KMS-11 (cell line): ENCODE data around the gene ZNF722.
"Not testable (repeated sequence)": the region's sequence is repeated elsewhere in the genome, so short reads cannot be mapped to it uniquely, and the experiment has no call there.

Experiments
- H2AFZ ChIP-seq: fragments of 200-600 bp; sonication (generic); 2 replicates; pipeline ENCODE4 v1.6.1; 2016; ENCODE audit warnings: antibody characterized with exemption, mixed run types, low read depth
- H3K27ac ChIP-seq: fragments of 200-600 bp; sonication (generic); 2 replicates; pipeline ENCODE4 v1.6.1; 2016; ENCODE audit warnings: mild to moderate bottlenecking, mixed run types
- H3K27me3 ChIP-seq: fragments of 200-600 bp; sonication (generic); 2 replicates; pipeline ENCODE4 v1.6.1; 2017; ENCODE audit warnings: mild to moderate bottlenecking, low read depth, mixed run types, moderate library complexity; ENCODE audit not compliant: insufficient read depth
- H3K36me3 ChIP-seq: fragments of 200-600 bp; sonication (generic); 2 replicates; pipeline ENCODE4 v1.6.1; 2017; ENCODE audit warnings: mild to moderate bottlenecking, mixed run types; ENCODE audit not compliant: insufficient read depth
- H3K4me1 ChIP-seq: fragments of 200-600 bp; sonication (generic); 2 replicates; pipeline ENCODE4 v1.6.1; 2016; ENCODE audit warnings: mild to moderate bottlenecking, low read depth, mixed run types; ENCODE audit not compliant: poor library complexity, severe bottlenecking
- H3K4me2 ChIP-seq: fragments of 200-600 bp; sonication (generic); 2 replicates; pipeline ENCODE4 v1.7.0; 2016; ENCODE audit warnings: mild to moderate bottlenecking, mixed run types
- H3K4me3 ChIP-seq: fragments of 200-600 bp; sonication (generic); IDR thresholded peaks from 2 replicates; pipeline ENCODE4 v1.6.1; 2017; ENCODE audit warnings: low read depth, low read length, mixed read lengths; ENCODE audit not compliant: insufficient read depth
- H3K79me2 ChIP-seq: fragments of 200-600 bp; sonication (generic); 2 replicates; pipeline ENCODE4 v1.6.1; 2016; ENCODE audit warnings: low read depth, mixed run types; ENCODE audit not compliant: insufficient read depth
- H3K9ac ChIP-seq: fragments of 200-600 bp; sonication (generic); 2 replicates; pipeline ENCODE4 v1.6.1; 2016; ENCODE audit warnings: mild to moderate bottlenecking, mixed run types
- H4K20me1 ChIP-seq: fragments of 200-600 bp; sonication (generic); 2 replicates; pipeline ENCODE4 v1.6.1; 2016; ENCODE audit warnings: mild to moderate bottlenecking, mixed run types; ENCODE audit not compliant: insufficient read depth
- TF ChIP-seq, protein P1 (sequence below): fragments of 200-600 bp; sonication (generic); conservative IDR thresholded peaks from 2 replicates; pipeline ENCODE4 v1.6.1; 2017; ENCODE audit warnings: low read depth, mild to moderate bottlenecking, antibody characterized with exemption, low read length, moderate library complexity, mixed read lengths

ZNF722 gene

DNA sequence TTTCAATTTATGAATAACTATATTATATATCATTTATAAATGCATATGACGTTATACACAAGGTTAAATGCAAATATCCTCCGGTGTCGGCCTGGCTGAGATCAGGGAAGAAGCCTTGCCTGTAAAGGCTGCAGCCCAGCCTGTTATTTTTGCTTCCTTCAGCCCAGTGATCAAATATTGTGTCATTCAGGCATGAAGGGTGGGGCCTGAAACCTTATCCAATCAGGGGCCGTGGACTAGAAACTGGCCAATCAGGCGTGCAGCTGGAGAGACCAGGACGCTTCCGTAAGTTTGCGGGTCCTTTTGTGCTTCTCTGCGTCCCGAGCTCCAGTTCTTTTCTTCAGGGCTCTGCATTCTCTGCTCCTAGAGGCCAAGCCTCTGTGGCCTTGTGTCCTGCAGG lies at the start of gene ZNF722:
TSS of gene ZNF722 (plus strand) at position 301 of the 400 bp plus-strand sequence. CDS start 113 bp downstream, outside the sequence.
- Histone ChIP-seq H2AFZ (no peak within 1 kb of the TSS), H3K27me3 (no peaks in the 10 kb centered on the region), H3K4me2 (no peak within 1 kb of the TSS), H3K9ac (no peak within 1 kb of the TSS), H3K4me1 (no peaks in the 10 kb centered on the region), H3K79me2 (no peaks in the 10 kb centered on the region), H3K4me3 (no peak within 1 kb of the TSS), H4K20me1 (no peaks in the 10 kb centered on the region), H3K36me3 (no peaks in the 10 kb centered on the region), H3K27ac (no peak within 1 kb of the TSS)
- TF ChIP-seq, protein P1, sequence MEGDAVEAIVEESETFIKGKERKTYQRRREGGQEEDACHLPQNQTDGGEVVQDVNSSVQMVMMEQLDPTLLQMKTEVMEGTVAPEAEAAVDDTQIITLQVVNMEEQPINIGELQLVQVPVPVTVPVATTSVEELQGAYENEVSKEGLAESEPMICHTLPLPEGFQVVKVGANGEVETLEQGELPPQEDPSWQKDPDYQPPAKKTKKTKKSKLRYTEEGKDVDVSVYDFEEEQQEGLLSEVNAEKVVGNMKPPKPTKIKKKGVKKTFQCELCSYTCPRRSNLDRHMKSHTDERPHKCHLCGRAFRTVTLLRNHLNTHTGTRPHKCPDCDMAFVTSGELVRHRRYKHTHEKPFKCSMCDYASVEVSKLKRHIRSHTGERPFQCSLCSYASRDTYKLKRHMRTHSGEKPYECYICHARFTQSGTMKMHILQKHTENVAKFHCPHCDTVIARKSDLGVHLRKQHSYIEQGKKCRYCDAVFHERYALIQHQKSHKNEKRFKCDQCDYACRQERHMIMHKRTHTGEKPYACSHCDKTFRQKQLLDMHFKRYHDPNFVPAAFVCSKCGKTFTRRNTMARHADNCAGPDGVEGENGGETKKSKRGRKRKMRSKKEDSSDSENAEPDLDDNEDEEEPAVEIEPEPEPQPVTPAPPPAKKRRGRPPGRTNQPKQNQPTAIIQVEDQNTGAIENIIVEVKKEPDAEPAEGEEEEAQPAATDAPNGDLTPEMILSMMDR, result no peak

DNA sequence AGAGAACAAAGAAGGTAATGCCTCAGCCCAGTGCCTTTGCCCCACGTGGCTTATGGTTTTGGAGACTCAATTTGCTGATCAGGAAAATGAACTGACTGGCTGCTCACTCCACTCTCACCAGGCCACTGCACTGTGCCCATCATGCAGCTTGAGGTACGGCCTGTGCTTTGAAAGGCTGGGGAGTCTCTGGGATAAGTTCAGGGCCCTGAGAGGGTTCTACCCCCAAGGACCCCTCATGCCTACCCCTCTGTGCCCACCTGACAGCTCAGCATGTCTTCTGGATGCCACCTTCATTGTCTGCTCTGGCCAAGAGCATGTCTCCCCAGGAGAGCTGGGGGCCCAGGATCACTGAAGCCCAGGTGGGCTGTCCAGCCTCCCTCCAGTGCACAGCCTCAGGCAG lies 45.5 kb upstream of the ZNF722 start:
- Histone ChIP-seq H3K9ac (no peak overlapping the region), H3K4me2 (no peak overlapping the region), H3K36me3 (no peaks in the 10 kb centered on the region), H4K20me1 (no peaks in the 10 kb centered on the region), H3K4me3 (no peak overlapping the region), H3K79me2 (no peaks in the 10 kb centered on the region), H3K27ac (no peak overlapping the region), H2AFZ (no peak overlapping the region), H3K27me3 (no peaks in the 10 kb centered on the region), H3K4me1 (no peaks in the 10 kb centered on the region)
- TF ChIP-seq, protein P1, result no peak

DNA sequence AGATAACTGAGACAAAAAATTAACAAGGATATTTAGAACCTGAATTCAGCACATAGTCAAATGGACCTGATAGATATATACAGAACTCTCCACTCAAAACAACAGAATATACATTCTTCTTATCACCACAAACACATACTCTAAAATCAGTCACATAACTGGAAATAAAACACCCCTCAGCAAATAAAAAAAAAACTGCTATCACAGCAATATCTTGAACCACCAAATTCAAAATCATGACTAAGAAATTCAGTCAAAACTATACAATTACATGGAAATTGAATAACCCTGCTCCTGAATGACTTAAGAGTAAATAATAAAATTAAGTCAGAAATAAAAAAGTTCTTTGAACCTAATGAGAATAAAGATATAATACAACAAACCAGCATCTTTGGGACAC lies 30.0 kb upstream of the ZNF722 start:
- no peaks in the 10 kb centered on the region for H3K27me3 ChIP-seq
- H3K4me1 ChIP-seq, result no peaks in the 10 kb centered on the region
- no peaks in the 10 kb centered on the region for H3K79me2 ChIP-seq
- no peak overlapping the region for H3K4me2 ChIP-seq
- H4K20me1 ChIP-seq, result no peaks in the 10 kb centered on the region
- no peaks in the 10 kb centered on the region for H3K36me3 ChIP-seq
- H2AFZ ChIP-seq, result no peak overlapping the region
- no peak overlapping the region for H3K4me3 ChIP-seq
- no peak overlapping the region for H3K9ac ChIP-seq
- TF ChIP-seq, protein P1, result no peak
- no peak overlapping the region for H3K27ac ChIP-seq

DNA sequence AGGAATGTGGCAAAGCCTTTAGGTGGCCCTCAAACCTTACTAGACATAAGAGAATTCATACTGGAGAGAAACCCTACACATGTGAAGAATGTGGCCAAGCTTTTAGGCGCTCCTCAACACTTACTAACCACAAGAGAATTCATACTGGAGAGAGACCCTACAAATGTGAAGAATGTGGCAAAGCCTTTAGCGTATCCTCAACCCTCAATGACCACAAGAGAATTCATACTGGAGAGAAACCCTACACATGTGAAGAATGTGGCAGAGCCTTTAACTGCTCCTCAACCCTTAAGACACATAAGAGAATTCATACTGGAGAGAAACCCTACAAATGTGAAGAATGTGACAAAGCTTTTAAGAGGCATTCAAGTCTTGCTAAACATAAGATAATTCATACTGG lies 16.8 kb downstream of the ZNF722 start:
- H3K4me2 ChIP-seq, H3K27ac ChIP-seq, H3K27me3 ChIP-seq, H3K4me3 ChIP-seq, H2AFZ ChIP-seq, H3K9ac ChIP-seq, H3K36me3 ChIP-seq, H3K4me1 ChIP-seq, H3K79me2 ChIP-seq, H4K20me1 ChIP-seq: not testable (repeated sequence)

DNA sequence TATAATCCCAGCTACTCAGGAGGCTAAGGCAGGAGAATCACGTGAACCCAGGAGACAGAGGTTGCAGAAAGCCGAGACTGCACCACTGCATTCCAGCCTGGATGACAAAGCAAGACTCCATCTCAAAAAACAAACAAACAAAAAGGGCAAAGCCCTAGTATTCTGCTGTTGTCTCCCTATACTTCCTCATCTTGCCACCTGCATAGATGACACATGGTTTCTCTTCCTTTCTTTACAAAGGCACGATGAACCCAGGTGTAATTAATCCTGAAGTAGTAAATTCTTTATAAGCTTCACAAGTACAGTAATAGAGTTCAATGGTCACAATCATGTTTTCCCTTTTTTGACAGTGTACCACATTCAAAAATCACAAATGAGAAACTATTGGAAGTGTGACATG lies 36.7 kb downstream of the ZNF722 start:
- TF ChIP-seq, protein P1, result no peak
- no peak overlapping the region for H3K4me2 ChIP-seq

More for the DNA sequence above, 36.7 kb downstream of the ZNF722 start:
- H3K4me1 ChIP-seq, result no peaks in the 10 kb centered on the region
- H3K9ac ChIP-seq, result no peak overlapping the region
- H3K27me3 ChIP-seq, result no peaks in the 10 kb centered on the region
- no peaks in the 10 kb centered on the region for H3K36me3 ChIP-seq
- H3K27ac ChIP-seq, result no peak overlapping the region
- no peak overlapping the region for H3K4me3 ChIP-seq
- H3K79me2 ChIP-seq, result no peaks in the 10 kb centered on the region
- H4K20me1 ChIP-seq, result no peaks in the 10 kb centered on the region
- H2AFZ ChIP-seq, result no peak overlapping the region
